Activated naive CD4-positive, alpha-beta T cell treated with anti-CD3 and anti-CD28 coated beads for 36 hours (primary cell): Measurements from ENCODE around the gene UBE2O. TPM values are rescaled to one million over a fixed set of nuclear protein-coding genes. Genes with fewer than 3 reads are reported as not detected.

Source experiments
- CTCF ChIA-PET: fragments of 350-600 bp; sonication (Branson Sonifier 250); formaldehyde crosslinking; loops from one replicate; lab custom pipeline; 2021; ENCODE audit warnings: antibody characterized with exemption; lab: Charles Lee
- DNase-seq: peaks from one replicate; pipeline ENCODE4 v3.0.0-alpha.2; 2020
- H3K27ac Mint-ChIP-seq: one replicate; pipeline ENCODE4 v1.8.0; 2021; ENCODE audit warnings: mild to moderate bottlenecking, mixed read lengths
- H3K27me3 Mint-ChIP-seq: one replicate; pipeline ENCODE4 v1.8.0; 2021; ENCODE audit warnings: low read depth, mixed read lengths
- H3K36me3 Mint-ChIP-seq: one replicate; pipeline ENCODE4 v1.8.0; 2021; ENCODE audit warnings: low read depth, mixed read lengths
- H3K4me1 Mint-ChIP-seq: one replicate; pipeline ENCODE4 v1.8.0; 2021; ENCODE audit warnings: low read depth, mixed read lengths
- H3K4me3 Mint-ChIP-seq: one replicate; pipeline ENCODE4 v1.8.0; 2021; ENCODE audit warnings: mild to moderate bottlenecking, moderate library complexity, mixed read lengths
- H3K9me3 Mint-ChIP-seq: one replicate; pipeline ENCODE4 v1.8.0; 2021; ENCODE audit warnings: mixed read lengths
- intact Hi-C: fragments of 100-400 bp; cut with micrococcal nuclease; formaldehyde crosslinking; loops from one replicate; pipeline ENCODE4 v1.15.1; 2023
- total RNA-seq, 2 experiments: library from RNA; stranded (reverse); gene quantifications; one replicate each; pipeline ENCODE4 v1.2.3, GENCODE V29; 2021

UBE2O gene
- total RNA-seq, 2 experiments from 2014 or later = 18.8 TPM

- DNase-seq = no peak
- H3K27me3 Mint-ChIP-seq = no peaks in the 10 kb centered on the region
- no peak overlapping the region for H3K27ac Mint-ChIP-seq
- intact Hi-C loops = no loop called here
- no peaks in the 10 kb centered on the region for H3K9me3 Mint-ChIP-seq
- H3K4me3 Mint-ChIP-seq = no peak overlapping the region
- H3K36me3 Mint-ChIP-seq = no peaks in the 10 kb centered on the region
- H3K4me1 Mint-ChIP-seq = no peaks in the 10 kb centered on the region
- CTCF ChIA-PET = interaction anchor here (0.6 to 2.1 kb wide), 2 partner anchors 14 to 232 kb away, joined by 3 to 4 read pairs; partner anchors contain the start of gene AANAT
Observed at GRCh38 chr17:76480632-76481031, 27.7 kb upstream of the UBE2O start.

GRCh38 chr17:76479515-76480060 is 26.6 kb upstream of the UBE2O start:
- Mint-ChIP-seq H3K4me1 (no peaks in the 10 kb centered on the region), H3K4me3 (no peak overlapping the region)
- CTCF ChIA-PET = interaction anchor here (2.1 kb wide), 1 partner anchor 13 kb away, joined by 4 read pairs; the partner anchor contains the start of gene AANAT

GRCh38 chr17:76478730-76479514 is 26.0 kb upstream of the UBE2O start:
- CTCF ChIA-PET = interaction anchor here (2.1 kb wide), 1 partner anchor 12 kb away, joined by 4 read pairs; the partner anchor contains the start of gene AANAT
- intact Hi-C loops = no loop called here
- no peaks in the 10 kb centered on the region for H3K27me3 Mint-ChIP-seq
- peaks cover 2% of the 10 kb centered on the region for H3K36me3 Mint-ChIP-seq
- no peak overlapping the region for H3K27ac Mint-ChIP-seq
- H3K4me3 Mint-ChIP-seq = no peak overlapping the region
- no peaks in the 10 kb centered on the region for H3K4me1 Mint-ChIP-seq
- no peak for DNase-seq
- H3K9me3 Mint-ChIP-seq = no peaks in the 10 kb centered on the region

More at GRCh38 chr17:76479515-76480060, 26.6 kb upstream of the UBE2O start:
- no peak overlapping the region for H3K27ac Mint-ChIP-seq
- H3K36me3 Mint-ChIP-seq = peaks cover 2% of the 10 kb centered on the region
- no peaks in the 10 kb centered on the region for H3K9me3 Mint-ChIP-seq
- no peak for DNase-seq
- intact Hi-C loops = no loop called here
- H3K27me3 Mint-ChIP-seq = no peaks in the 10 kb centered on the region

GRCh38 chr17:76478097-76478496 is 25.1 kb upstream of the UBE2O start:
- Mint-ChIP-seq H3K36me3 (peaks cover 4% of the 10 kb centered on the region), H3K27ac (no peak overlapping the region), H3K27me3 (no peaks in the 10 kb centered on the region), H3K4me3 (no peak overlapping the region), H3K9me3 (no peaks in the 10 kb centered on the region), H3K4me1 (no peaks in the 10 kb centered on the region)
- no peak for DNase-seq
- CTCF ChIA-PET = interaction anchor here (0.6 to 1.8 kb wide), 3 partner anchors 11 to 28 kb away, joined by 3 to 7 read pairs (median 4); partner anchors contain the start of gene AANAT
- intact Hi-C loops = no loop called here

GRCh38 chr17:76477576-76477975 is 24.6 kb upstream of the UBE2O start:
- H3K4me3 Mint-ChIP-seq = no peak overlapping the region
- DNase-seq = no peak
- CTCF ChIA-PET = interaction anchor here (0.6 to 1.8 kb wide), 5 partner anchors 11 to 28 kb away, joined by 3 to 7 read pairs (median 4); partner anchors contain the start of gene AANAT
- intact Hi-C loops = no loop called here
- no peaks in the 10 kb centered on the region for H3K9me3 Mint-ChIP-seq
- peaks cover 4% of the 10 kb centered on the region for H3K36me3 Mint-ChIP-seq
- H3K4me1 Mint-ChIP-seq = no peaks in the 10 kb centered on the region
- H3K27me3 Mint-ChIP-seq = no peaks in the 10 kb centered on the region
- no peak overlapping the region for H3K27ac Mint-ChIP-seq

GRCh38 chr17:76476736-76477135 is 23.8 kb upstream of the UBE2O start:
- Mint-ChIP-seq H3K4me1 (no peaks in the 10 kb centered on the region), H3K9me3 (no peaks in the 10 kb centered on the region), H3K36me3 (peaks cover 4% of the 10 kb centered on the region)

GRCh38 chr17:76475302-76475701 is 22.4 kb upstream of the UBE2O start:
- no peak overlapping the region for H3K27ac Mint-ChIP-seq
- H3K9me3 Mint-ChIP-seq = no peaks in the 10 kb centered on the region

More at GRCh38 chr17:76476736-76477135, 23.8 kb upstream of the UBE2O start:
- CTCF ChIA-PET = interaction anchor here (0.8 to 1.8 kb wide), 3 partner anchors 10 to 26 kb away, joined by 3 to 7 read pairs (median 4); partner anchors contain the start of gene AANAT
- no peak overlapping the region for H3K27ac Mint-ChIP-seq
- intact Hi-C loops = no loop called here
- no peak overlapping the region for H3K4me3 Mint-ChIP-seq
- no peaks in the 10 kb centered on the region for H3K27me3 Mint-ChIP-seq
- no peak for DNase-seq

GRCh38 chr17:76474894-76475293 is 21.9 kb upstream of the UBE2O start:
- intact Hi-C loops = no loop called here
- Mint-ChIP-seq H3K4me1 (no peaks in the 10 kb centered on the region), H3K4me3 (no peak overlapping the region), H3K9me3 (no peaks in the 10 kb centered on the region), H3K27me3 (no peaks in the 10 kb centered on the region), H3K27ac (no peak overlapping the region), H3K36me3 (peaks cover 4% of the 10 kb centered on the region)
- DNase-seq = no peak
- CTCF ChIA-PET = interaction anchor here (0.6 to 1.3 kb wide), 5 partner anchors 9 to 584 kb away, joined by 3 to 4 read pairs (median 3); no protein-coding TSS in a partner anchor

More at GRCh38 chr17:76475302-76475701, 22.4 kb upstream of the UBE2O start:
- CTCF ChIA-PET = interaction anchor here (0.7 to 1.3 kb wide), 5 partner anchors 9 to 801 kb away, joined by 3 to 4 read pairs (median 3); no protein-coding TSS in a partner anchor
- Mint-ChIP-seq H3K4me1 (no peaks in the 10 kb centered on the region), H3K36me3 (peaks cover 4% of the 10 kb centered on the region), H3K27me3 (no peaks in the 10 kb centered on the region), H3K4me3 (no peak overlapping the region)
- DNase-seq = no peak
- intact Hi-C loops = no loop called here

GRCh38 chr17:76474238-76474637 is 21.3 kb upstream of the UBE2O start:
- H3K9me3 Mint-ChIP-seq = no peaks in the 10 kb centered on the region
- H3K27ac Mint-ChIP-seq = no peak overlapping the region
- CTCF ChIA-PET = interaction anchor here (0.6 to 1.3 kb wide), 2 partner anchors 16 to 43 kb away, joined by 4 to 11 read pairs; no protein-coding TSS in a partner anchor
- intact Hi-C loops = no loop called here
- no peaks in the 10 kb centered on the region for H3K4me1 Mint-ChIP-seq
- DNase-seq = no peak
- H3K36me3 Mint-ChIP-seq = peaks cover 4% of the 10 kb centered on the region
- H3K4me3 Mint-ChIP-seq = no peak overlapping the region
- no peaks in the 10 kb centered on the region for H3K27me3 Mint-ChIP-seq

GRCh38 chr17:76473541-76473985 is 20.6 kb upstream of the UBE2O start:
- intact Hi-C loops = no loop called here
- CTCF ChIA-PET = no interaction called here
- DNase-seq = peak; percentile 16
- Mint-ChIP-seq H3K36me3 (peaks cover 4% of the 10 kb centered on the region), H3K27me3 (no peaks in the 10 kb centered on the region), H3K4me1 (no peaks in the 10 kb centered on the region), H3K27ac (no peak overlapping the region), H3K4me3 (no peak overlapping the region), H3K9me3 (no peaks in the 10 kb centered on the region)

- intact Hi-C loops = no loop called here
- CTCF ChIA-PET = no interaction called here
- Mint-ChIP-seq H3K27me3 (no peaks in the 10 kb centered on the region), H3K4me1 (no peaks in the 10 kb centered on the region), H3K36me3 (peaks cover 4% of the 10 kb centered on the region), H3K9me3 (no peaks in the 10 kb centered on the region), H3K4me3 (no peak overlapping the region), H3K27ac (no peak overlapping the region)
- no peak for DNase-seq
Observed at GRCh38 chr17:76472726-76473125, 19.8 kb upstream of the UBE2O start.

GRCh38 chr17:76472258-76472645 is 19.3 kb upstream of the UBE2O start:
- H3K27ac Mint-ChIP-seq = no peak overlapping the region
- H3K4me3 Mint-ChIP-seq = no peak overlapping the region
- H3K4me1 Mint-ChIP-seq = no peaks in the 10 kb centered on the region
- no peak for DNase-seq
- peaks cover 4% of the 10 kb centered on the region for H3K36me3 Mint-ChIP-seq
- CTCF ChIA-PET = no interaction called here
- H3K27me3 Mint-ChIP-seq = no peaks in the 10 kb centered on the region
- H3K9me3 Mint-ChIP-seq = no peaks in the 10 kb centered on the region
- intact Hi-C loops = no loop called here
